ENCODE measurements around the gene IKBIP.
"Not testable (repeated sequence)": the region's sequence is repeated elsewhere in the genome, so short reads cannot be mapped to it uniquely, and the experiment has no call there.

The IKBIP gene

GRCh38 chr12:98635657-98636323 is 8.8 kb downstream of the IKBIP start:
- DNase-seq = no peak

- no peak for DNase-seq
Measured at GRCh38 chr12:98618952-98619351, 25.6 kb downstream of the IKBIP start.

GRCh38 chr12:98612696-98613334 is 31.8 kb downstream of the IKBIP start:
- no peak for DNase-seq

GRCh38 chr12:98610596-98610995 is 34.0 kb downstream of the IKBIP start:
- DNase-seq = no peak

- no peak for DNase-seq
Measured at GRCh38 chr12:98606359-98606988, 38.1 kb downstream of the IKBIP start.

- no peak for DNase-seq
Measured at GRCh38 chr12:98601924-98602323, 42.7 kb downstream of the IKBIP start.

- not testable (repeated sequence) for DNase-seq
Measured at GRCh38 chr12:98597313-98597712, 47.3 kb downstream of the IKBIP start.

GRCh38 chr12:98595243-98595988 is 49.2 kb downstream of the IKBIP start:
- DNase-seq = no peak

GRCh38 chr12:98594050-98594835 is 50.3 kb downstream of the IKBIP start:
- no peak for DNase-seq

- peak; percentile 98 for DNase-seq
Measured at GRCh38 chr12:98593351-98594049, 51.1 kb downstream of the IKBIP start, which contains the start of gene SLC25A3. Gene SLC25A3, plus strand, starts transcription at chr12:98593686. Its CDS starts 293 bp downstream, at chr12:98593979.

GRCh38 chr12:98592825-98593322 is 51.7 kb downstream of the IKBIP start:
- DNase-seq = no peak

GRCh38 chr12:98591209-98591608 is 53.4 kb downstream of the IKBIP start:
- no peak for DNase-seq

- no peak for DNase-seq
Measured at GRCh38 chr12:98587084-98587483, 57.5 kb downstream of the IKBIP start.

GRCh38 chr12:98582093-98582492 is 62.5 kb downstream of the IKBIP start:
- no peak for DNase-seq

- no peak for DNase-seq
Measured at GRCh38 chr12:98581101-98581500, 63.5 kb downstream of the IKBIP start.

- DNase-seq = no peak
Measured at GRCh38 chr12:98580695-98581094, 63.9 kb downstream of the IKBIP start.

- DNase-seq = no peak
Measured at GRCh38 chr12:98579835-98580234, 64.8 kb downstream of the IKBIP start.

- no peak for DNase-seq
Measured at GRCh38 chr12:98579347-98579746, 65.2 kb downstream of the IKBIP start.

GRCh38 chr12:98578821-98579220 is 65.8 kb downstream of the IKBIP start:
- DNase-seq = no peak

- DNase-seq = no peak
Measured at GRCh38 chr12:98578392-98578791, 66.2 kb downstream of the IKBIP start.

GRCh38 chr12:98576795-98577194 is 67.8 kb downstream of the IKBIP start:
- not testable (repeated sequence) for DNase-seq

GRCh38 chr12:98575013-98575412 is 69.6 kb downstream of the IKBIP start:
- no peak for DNase-seq

Data from GDM1 (cell line).